Fibroblast of villous mesenchyme (primary cell): ENCODE measurements around the gene ADD1. TPM values are rescaled to one million over a fixed set of nuclear protein-coding genes. Genes with fewer than 3 reads are reported as not detected.

Experiments
- DNase-seq: peaks from one replicate; pipeline ENCODE4 v3.0.0-alpha.2; 2010; ENCODE audit warnings: low read depth
- H3K4me3 ChIP-seq: 2 replicates; pipeline ENCODE4 v1.5.1; 2011; ENCODE audit warnings: low read depth, mild to moderate bottlenecking, low read length
- total RNA-seq: library from RNA; depleted of rRNA; stranded (reverse); fragments of >200 nt; gene quantifications from 2 replicates; pipeline ENCODE4 v1.2.3, GENCODE V29; 2012
- TF ChIP-seq, protein P1 (sequence below): IDR thresholded peaks from 2 replicates; pipeline ENCODE4 v1.5.1; 2012; ENCODE audit warnings: low read depth, mild to moderate bottlenecking, low read length; ENCODE audit not compliant: insufficient read depth

Gene ADD1
- total RNA-seq, 1 donor: 212 TPM

- no peak for DNase-seq
- H3K4me3 ChIP-seq: no peak overlapping the region
- TF ChIP-seq, protein P1, sequence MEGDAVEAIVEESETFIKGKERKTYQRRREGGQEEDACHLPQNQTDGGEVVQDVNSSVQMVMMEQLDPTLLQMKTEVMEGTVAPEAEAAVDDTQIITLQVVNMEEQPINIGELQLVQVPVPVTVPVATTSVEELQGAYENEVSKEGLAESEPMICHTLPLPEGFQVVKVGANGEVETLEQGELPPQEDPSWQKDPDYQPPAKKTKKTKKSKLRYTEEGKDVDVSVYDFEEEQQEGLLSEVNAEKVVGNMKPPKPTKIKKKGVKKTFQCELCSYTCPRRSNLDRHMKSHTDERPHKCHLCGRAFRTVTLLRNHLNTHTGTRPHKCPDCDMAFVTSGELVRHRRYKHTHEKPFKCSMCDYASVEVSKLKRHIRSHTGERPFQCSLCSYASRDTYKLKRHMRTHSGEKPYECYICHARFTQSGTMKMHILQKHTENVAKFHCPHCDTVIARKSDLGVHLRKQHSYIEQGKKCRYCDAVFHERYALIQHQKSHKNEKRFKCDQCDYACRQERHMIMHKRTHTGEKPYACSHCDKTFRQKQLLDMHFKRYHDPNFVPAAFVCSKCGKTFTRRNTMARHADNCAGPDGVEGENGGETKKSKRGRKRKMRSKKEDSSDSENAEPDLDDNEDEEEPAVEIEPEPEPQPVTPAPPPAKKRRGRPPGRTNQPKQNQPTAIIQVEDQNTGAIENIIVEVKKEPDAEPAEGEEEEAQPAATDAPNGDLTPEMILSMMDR: no peak
Measured at GRCh38 chr4:2927016-2927695, 83.5 kb downstream of the ADD1 start.

DNA sequence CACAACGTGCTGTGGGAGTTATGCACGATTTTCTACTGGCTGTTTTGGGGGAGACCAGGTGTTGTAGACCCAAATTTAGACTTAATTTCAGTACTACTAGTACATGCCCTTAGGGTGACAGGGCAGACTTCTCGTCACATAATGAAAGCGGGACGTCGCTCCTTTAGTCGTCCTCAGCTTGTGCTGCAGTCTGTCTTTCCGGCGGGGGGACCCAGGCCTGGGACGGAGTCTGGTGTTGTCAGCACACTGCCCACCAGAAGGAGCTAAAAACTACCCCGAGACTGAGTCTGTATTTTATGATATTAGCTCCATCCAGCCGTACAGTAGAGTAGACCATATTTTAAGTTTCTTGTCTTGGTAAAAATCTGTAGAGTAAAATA, 84.0 kb downstream of the ADD1 start:
- H3K4me3 ChIP-seq: no peak overlapping the region
- TF ChIP-seq, protein P1: no peak
- DNase-seq: no peak

DNA sequence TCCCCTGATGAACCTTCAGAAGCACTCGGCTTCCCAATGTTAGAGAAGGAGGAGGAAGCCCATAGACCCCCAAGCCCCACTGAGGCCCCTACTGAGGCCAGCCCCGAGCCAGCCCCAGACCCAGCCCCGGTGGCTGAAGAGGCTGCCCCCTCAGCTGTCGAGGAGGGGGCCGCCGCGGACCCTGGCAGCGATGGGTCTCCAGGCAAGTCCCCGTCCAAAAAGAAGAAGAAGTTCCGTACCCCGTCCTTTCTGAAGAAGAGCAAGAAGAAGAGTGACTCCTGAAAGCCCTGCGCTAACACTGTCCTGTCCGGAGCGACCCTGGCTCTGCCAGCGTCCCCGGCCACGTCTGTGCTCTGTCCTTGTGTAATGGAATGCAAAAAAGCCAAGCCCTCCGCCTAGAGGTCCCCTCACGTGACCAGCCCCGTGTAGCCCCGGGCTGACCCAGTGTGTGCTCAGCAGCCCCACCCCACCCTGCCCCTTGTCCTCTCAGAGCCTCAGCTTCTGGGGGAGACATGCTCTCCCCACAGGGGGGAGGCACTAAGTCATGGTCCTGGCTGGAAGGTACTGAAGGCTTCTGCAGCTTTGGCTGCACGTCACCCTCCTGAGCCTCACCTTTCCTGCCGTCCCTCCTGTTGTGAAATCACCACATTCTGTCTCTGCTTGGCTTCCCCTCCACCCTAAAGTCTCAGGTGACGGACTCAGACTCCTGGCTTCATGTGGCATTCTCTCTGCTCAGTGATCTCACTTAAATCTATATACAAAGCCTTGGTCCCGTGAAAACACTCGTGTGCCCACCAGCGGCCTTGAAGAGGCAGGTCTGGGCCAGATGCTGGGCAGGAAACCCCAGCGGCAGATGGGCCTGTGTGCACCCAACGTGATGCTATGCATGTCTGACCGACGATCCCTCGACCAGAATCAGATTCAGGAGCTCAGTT, 84.9 kb downstream of the ADD1 start:
- H3K4me3 ChIP-seq: no peak overlapping the region
- no peak for DNase-seq
- TF ChIP-seq, protein P1: no peak

- TF ChIP-seq, protein P1: no peak
- H3K4me3 ChIP-seq: no peak overlapping the region
- DNase-seq: no peak
Measured at GRCh38 chr4:2929469-2929868, 85.8 kb downstream of the ADD1 start.

DNA sequence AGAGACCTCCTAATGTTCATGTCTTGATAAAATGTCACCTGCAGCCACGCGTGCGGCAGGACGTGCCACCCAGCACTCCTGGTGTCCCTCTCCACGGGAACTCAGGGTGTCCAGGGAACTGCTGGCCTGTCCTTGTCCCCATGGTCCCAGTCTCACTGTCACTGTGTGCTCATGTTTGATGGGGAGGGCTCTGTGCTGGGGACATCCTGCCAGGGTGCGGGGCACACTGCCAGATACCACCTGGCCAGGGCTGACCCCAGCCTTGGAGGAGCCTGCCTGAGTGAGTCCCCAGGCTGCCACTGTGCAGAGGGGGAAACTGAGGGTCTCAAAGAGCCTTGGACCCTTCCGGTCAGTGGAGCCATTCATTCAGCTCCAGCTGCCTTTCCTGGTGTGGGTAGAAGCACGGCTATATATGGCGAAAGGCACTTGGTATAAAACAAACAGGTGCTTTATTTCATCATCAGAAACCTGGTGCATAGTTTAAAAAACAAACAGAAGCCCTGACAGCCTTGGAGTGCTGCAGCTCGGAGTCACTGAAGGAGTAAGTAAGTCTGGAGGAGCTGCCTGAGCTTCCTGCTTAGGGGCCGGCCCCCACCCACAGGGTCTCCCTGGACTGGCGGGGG, 86.6 kb downstream of the ADD1 start:
- H3K4me3 ChIP-seq: no peak overlapping the region
- TF ChIP-seq, protein P1: no peak
- DNase-seq: no peak

DNA sequence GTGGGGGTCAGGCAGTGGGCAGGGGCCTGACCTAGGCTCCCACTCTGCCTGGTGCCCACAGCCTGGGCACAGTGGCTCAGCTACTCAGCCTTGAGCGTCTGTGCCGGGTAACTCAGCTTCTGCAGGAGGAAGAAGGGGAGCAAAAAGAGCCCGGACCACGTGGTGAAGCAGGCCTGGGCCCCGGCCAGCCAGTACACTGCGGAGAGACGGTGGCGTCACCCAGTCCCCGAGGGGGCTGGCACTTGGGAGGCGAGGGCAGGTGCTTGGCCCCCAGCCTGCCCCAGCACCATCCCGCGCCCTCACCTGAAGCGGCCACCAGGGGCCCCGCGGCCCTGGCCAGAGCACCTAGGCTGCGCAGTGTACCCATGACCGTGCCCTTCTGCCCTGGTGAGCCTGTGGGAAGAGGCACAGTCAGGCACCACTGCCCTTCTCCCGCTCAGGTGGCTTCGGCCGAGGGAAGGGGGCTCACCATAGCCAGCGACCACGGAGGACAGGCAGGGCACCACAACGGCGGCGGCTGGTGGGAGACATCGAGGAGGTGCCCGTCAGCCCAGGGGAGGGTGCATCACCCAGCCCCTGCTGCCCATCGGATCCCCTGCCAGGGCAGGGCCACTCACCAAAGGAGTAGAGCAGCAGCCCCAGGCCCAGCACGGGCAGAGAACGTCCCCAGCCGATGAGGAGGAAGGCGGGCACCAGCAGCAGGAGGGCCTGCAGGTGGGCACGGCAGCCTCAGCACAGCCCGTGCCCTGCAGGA, 87.3 kb downstream of the ADD1 start:
- TF ChIP-seq, protein P1: peak; percentile 9
- H3K4me3 ChIP-seq: no peak overlapping the region
- DNase-seq: no peak
